H1 (cell line): Measurements from ENCODE around the gene G6PC1. TPM values are rescaled to one million over a fixed set of nuclear protein-coding genes. Genes with fewer than 3 reads are reported as not detected.
A peak's percentile ranks its signal among the peaks of the same experiment; 100 is the strongest.

ENCODE experiments used
- CTCF ChIA-PET: fragments of 300-600 bp; sonication (Branson Sonifier 250); formaldehyde crosslinking; loops from one replicate; lab custom pipeline; 2021; ENCODE audit not compliant: partially characterized antibody; lab: Charles Lee
- POLR2A ChIA-PET: fragments of 300-600 bp; sonication (Branson Sonifier 250); formaldehyde crosslinking; loops from one replicate; lab custom pipeline; 2021; ENCODE audit warnings: inconsistent platforms; ENCODE audit not compliant: partially characterized antibody; lab: Charles Lee
- DNase-seq, 2 experiments: peaks; one replicate each; pipeline versions ENCODE4 v3.0.0 to v3.0.0-alpha.2; 2010 to 2022; ENCODE audit warnings: low spot score in 2 of 2, low read depth in 1 of 2, mixed read lengths in 1 of 2
- FAIRE-seq: peaks from 2 replicates; lab custom pipeline; 2011; peaks lifted over from hg19 to GRCh38; lab: Jason Lieb, UNC
- H2AFZ ChIP-seq: 2 replicates; pipeline ENCODE4 v1.8.1; 2012; ENCODE audit warnings: low read length, inconsistent platforms
- H2AK5ac ChIP-seq: 2 replicates; pipeline ENCODE4 v1.6.1; 2013; ENCODE audit warnings: low read depth, low read length
- H2BK120ac ChIP-seq: replicated peaks from 2 replicates; pipeline ENCODE3; 2013; ENCODE audit warnings: low read depth, low read length, inconsistent platforms
- H2BK12ac ChIP-seq: 2 replicates; pipeline ENCODE4 v1.6.1; 2013; ENCODE audit warnings: low read depth, low read length
- H2BK15ac ChIP-seq: 2 replicates; pipeline ENCODE4 v1.6.1; 2013; ENCODE audit warnings: low read length
- H2BK20ac ChIP-seq: 2 replicates; pipeline ENCODE4 v1.6.1; 2013; ENCODE audit warnings: low read length
- H2BK5ac ChIP-seq: 2 replicates; pipeline ENCODE4 v1.6.1; 2013; ENCODE audit warnings: low read depth, low read length
- H3K14ac ChIP-seq: 2 replicates; pipeline ENCODE4 v1.6.1; 2013; ENCODE audit warnings: inconsistent platforms; ENCODE audit not compliant: insufficient read length
- H3K18ac ChIP-seq: 2 replicates; pipeline ENCODE4 v1.6.1; 2013; ENCODE audit warnings: low read length; ENCODE audit errors: extremely low read depth
- H3K23ac ChIP-seq: 2 replicates; pipeline ENCODE4 v1.6.1; 2013; ENCODE audit warnings: inconsistent platforms; ENCODE audit not compliant: insufficient read length
- H3K23me2 ChIP-seq: 2 replicates; pipeline ENCODE4 v1.6.1; 2013; ENCODE audit warnings: low read depth, low read length
- H3K27ac ChIP-seq: 2 replicates; pipeline ENCODE4 v1.6.1; 2011; ENCODE audit warnings: low read depth, low read length, inconsistent platforms
- H3K27me3 ChIP-seq, 4 experiments: replicated peaks in 1 of 4; 1 replicate in 1 of 4; 2 replicates in 3 of 4; pipeline versions ENCODE4 v1.6.1 to v1.8.1; 2011 to 2013; ENCODE audit warnings: low read length in 3 of 4, mild to moderate bottlenecking in 3 of 4, inconsistent platforms in 2 of 4, mixed read lengths in 2 of 4, moderate library complexity in 1 of 4; ENCODE audit not compliant: control insufficient read depth in 3 of 4, insufficient read depth in 3 of 4; ENCODE audit errors: extremely low read depth in 1 of 4
- H3K36me3 ChIP-seq, 4 experiments: 2 replicates each; pipeline versions ENCODE4 v1.6.1 to v1.8.1; 2011 to 2013; ENCODE audit warnings: mild to moderate bottlenecking in 4 of 4, low read length in 3 of 4, moderate library complexity in 2 of 4, control low read depth in 1 of 4, inconsistent platforms in 1 of 4; ENCODE audit not compliant: insufficient read depth in 4 of 4, control insufficient read depth in 2 of 4
- H3K4ac ChIP-seq: replicated peaks from 2 replicates; pipeline ENCODE3; 2013; ENCODE audit warnings: low read length, low read depth, mixed read lengths, inconsistent platforms; ENCODE audit not compliant: insufficient read length
- H3K4me1 ChIP-seq, 4 experiments: replicated peaks in 1 of 4; 1 replicate in 1 of 4; 2 replicates in 3 of 4; pipeline versions ENCODE4 v1.6.1 to v1.8.1; 2011 to 2013; ENCODE audit warnings: low read length in 3 of 4, inconsistent platforms in 2 of 4, mixed read lengths in 1 of 4; ENCODE audit not compliant: insufficient read depth in 4 of 4, control insufficient read depth in 3 of 4
- H3K4me2 ChIP-seq, 2 experiments: 2 replicates each; pipeline versions ENCODE4 v1.6.1 to v1.8.1; 2011 to 2013; ENCODE audit warnings: low read depth in 2 of 2, low read length in 2 of 2, control low read depth in 1 of 2, inconsistent platforms in 1 of 2, mild to moderate bottlenecking in 1 of 2; ENCODE audit not compliant: insufficient read depth in 1 of 2
- H3K4me3 ChIP-seq, 4 experiments: fragments of 200-600, 300-600 bp in 1 of 4; sonication (generic), shearing (Covaris generic), sonication (Bioruptor Twin) in 1 of 4; 2 replicates each; pipeline versions ENCODE4 v1.5.1 to v1.8.1; 2011 to 2016; ENCODE audit warnings: low read length in 4 of 4, low read depth in 3 of 4, control low read depth in 2 of 4, inconsistent platforms in 2 of 4, mild to moderate bottlenecking in 2 of 4, mixed read lengths in 1 of 4, moderate library complexity in 1 of 4; ENCODE audit not compliant: insufficient read depth in 2 of 4; ENCODE audit errors: extremely low read depth in 1 of 4
- H3K56ac ChIP-seq: replicated peaks from 2 replicates; pipeline ENCODE3; 2013; ENCODE audit warnings: low read depth, mild to moderate bottlenecking, mixed read lengths, low read length, inconsistent platforms; ENCODE audit not compliant: insufficient read length
- H3K79me1 ChIP-seq: 2 replicates; pipeline ENCODE4 v1.6.1; 2013; ENCODE audit warnings: low read depth, low read length, control low read depth
- H3K79me2 ChIP-seq, 2 experiments: 2 replicates each; pipeline versions ENCODE4 v1.6.1 to v1.8.1; 2012 to 2013; ENCODE audit warnings: low read length in 2 of 2, mild to moderate bottlenecking in 2 of 2, inconsistent platforms in 1 of 2; ENCODE audit not compliant: insufficient read depth in 2 of 2, control insufficient read depth in 1 of 2
- H3K9ac ChIP-seq, 4 experiments: replicated peaks in 1 of 4; 1 replicate in 1 of 4; 2 replicates in 3 of 4; pipeline versions ENCODE4 v1.6.1 to v1.8.1; 2011 to 2013; ENCODE audit warnings: low read depth in 3 of 4, low read length in 3 of 4, control low read depth in 2 of 4, mild to moderate bottlenecking in 2 of 4, moderate library complexity in 2 of 4, inconsistent platforms in 1 of 4; ENCODE audit errors: extremely low read depth in 1 of 4
- H3K9me3 ChIP-seq, 2 experiments: 2 replicates each; pipeline versions ENCODE4 v1.6.1 to v1.8.1; 2012 to 2013; ENCODE audit warnings: mild to moderate bottlenecking in 2 of 2, moderate library complexity in 2 of 2, control low read depth in 1 of 2, inconsistent platforms in 1 of 2, low read depth in 1 of 2, low read length in 1 of 2, mixed read lengths in 1 of 2; ENCODE audit not compliant: insufficient read depth in 2 of 2
- H4K20me1 ChIP-seq, 2 experiments: replicated peaks in 1 of 2; 2 replicates each; pipeline versions ENCODE3 to v1.8.1; 2011 to 2013; ENCODE audit warnings: inconsistent platforms in 2 of 2, low read length in 2 of 2, mild to moderate bottlenecking in 1 of 2; ENCODE audit not compliant: insufficient read depth in 2 of 2, control insufficient read depth in 1 of 2
- H4K5ac ChIP-seq: 2 replicates; pipeline ENCODE4 v1.6.1; 2013; ENCODE audit warnings: low read length, low read depth, mixed read lengths, inconsistent platforms; ENCODE audit not compliant: insufficient read length
- H4K8ac ChIP-seq: 2 replicates; pipeline ENCODE4 v1.8.0; 2013; ENCODE audit warnings: mild to moderate bottlenecking, moderate library complexity, low read length, inconsistent platforms; ENCODE audit not compliant: insufficient read depth; ENCODE audit errors: extremely low read depth
- H4K91ac ChIP-seq: replicated peaks from 2 replicates; pipeline ENCODE3; 2013; ENCODE audit warnings: low read length, mixed read lengths, inconsistent platforms; ENCODE audit not compliant: insufficient read length
- ATF2 ChIP-seq: IDR thresholded peaks from 2 replicates; pipeline ENCODE4 v1.6.1; 2012; ENCODE audit warnings: low read length, inconsistent platforms
- BCL11A ChIP-seq, 2 experiments: IDR thresholded peaks; one replicate each; pipeline ENCODE4 v1.6.1; 2011; ENCODE audit warnings: low read depth in 2 of 2, low read length in 2 of 2, mild to moderate bottlenecking in 2 of 2
- CBX5 ChIP-seq: fragments of 300-800, 300-1000 bp; sonication (generic); IDR thresholded peaks from 2 replicates; pipeline ENCODE4 v1.7.1; 2016; ENCODE audit warnings: antibody characterized with exemption, low read length, low read depth
- CHD1 ChIP-seq: IDR thresholded peaks from 2 replicates; pipeline ENCODE4 v1.6.1; 2012; ENCODE audit warnings: low read depth, low read length, improper control_type of control experiment
- CREB1 ChIP-seq: IDR thresholded peaks from 2 replicates; pipeline ENCODE4 v1.6.1; 2012; ENCODE audit warnings: inconsistent platforms
- CTCF ChIP-seq, 3 experiments: IDR thresholded peaks; 1 replicate in 2 of 3; 2 replicates in 1 of 3; pipeline versions ENCODE4 v1.5.1 to v1.6.1; 2011; ENCODE audit warnings: low read length in 3 of 3, mild to moderate bottlenecking in 3 of 3, inconsistent platforms in 2 of 3, low read depth in 1 of 3, moderate library complexity in 1 of 3; ENCODE audit not compliant: insufficient read depth in 1 of 3; ENCODE audit errors: control extremely low read depth in 1 of 3
- NRF1 ChIP-seq: IDR thresholded peaks from 2 replicates; pipeline ENCODE4 v1.6.1; 2011; ENCODE audit warnings: mild to moderate bottlenecking, low read depth, low read length, improper control_type of control experiment
- SIRT6 ChIP-seq: IDR thresholded peaks from one replicate; pipeline ENCODE4 v1.7.1; 2012; ENCODE audit warnings: low read length, inconsistent platforms
- WGBS, 2 experiments: shearing (Covaris generic) in 1 of 2; methylation state at CpG; one replicate each; pipeline versions ENCODE4 v1.1.6 to v1.1.7; 2013 to 2015; ENCODE audit warnings: low lambda C conversion rate in 2 of 2, mixed read lengths in 2 of 2, inconsistent platforms in 1 of 2, low coverage in 1 of 2, missing lambda C conversion rate in 1 of 2; ENCODE audit not compliant: insufficient replicate concordance in 2 of 2, insufficient coverage in 1 of 2, insufficient read length in 1 of 2; ENCODE audit errors: extremely low coverage in 1 of 2, missing lambda C conversion rate in 1 of 2; 5-methylcytosine and 5-hydroxymethylcytosine counted together
- polyA plus RNA-seq, 7 experiments: library from polyadenylated mRNA; depleted of rRNA in 3 of 7; stranded (reverse) in 5 of 7; unstranded in 2 of 7; fragments of >200 nt in 5 of 7; fragments of 200-250 nt in 2 of 7; gene quantifications; 1 replicate in 5 of 7; 2 replicates in 1 of 7; 4 replicates in 1 of 7; pipeline versions ENCODE4 v1.2.1 to v1.2.3, GENCODE V29; 2011 to 2013; ENCODE audit warnings: missing spikeins in 2 of 7, mixed read lengths in 2 of 7
- total RNA-seq: library from RNA; stranded (reverse); fragmentation: NEBNext Ultra II Directional; extraction: Animal tissue kit (Norgen Biotek cat#: 25700); gene quantifications from 2 replicates; pipeline ENCODE4 v1.2.1, GENCODE V29; 2021

Gene G6PC1
- total and polyA plus RNA-seq, 2 of the 8 experiments (the other 6 are each of a cell fraction or from before 2014, with no cell fraction given), result 0.02 TPM; not detected in 1

GRCh38 chr17:42920106-42920900, 19.7 kb downstream of the G6PC1 start:
- no peak overlapping the region for H3K4ac ChIP-seq
- no peak overlapping the region for H3K9ac ChIP-seq
- no peaks in the 10 kb centered on the region for H3K79me2 ChIP-seq
- H3K4me2 ChIP-seq, result no peak overlapping the region
- no peaks in the 10 kb centered on the region for H3K79me1 ChIP-seq
- H2AK5ac ChIP-seq, result no peak overlapping the region
- H3K36me3 ChIP-seq, result no peaks in the 10 kb centered on the region
- no peak overlapping the region for H3K4me3 ChIP-seq
- no peak overlapping the region for H2AFZ ChIP-seq
- H2BK20ac ChIP-seq, result no peak overlapping the region
- ChIA-PET POLR2A (interaction anchor here (2.1 to 3.7 kb wide), 2 partner anchors 9 to 81 kb away, joined by 4 to 11 read pairs; no protein-coding TSS in a partner anchor), CTCF (interaction anchor here (0.6 to 3.7 kb wide), 11 partner anchors 9 to 98 kb away, joined by 3 to 18 read pairs (median 4); no protein-coding TSS in a partner anchor)
- DNase-seq (no peak), FAIRE-seq (no peak)
- H3K9me3 ChIP-seq, result no peaks in the 10 kb centered on the region
- H3K23ac ChIP-seq, result no peak overlapping the region
- H2BK12ac ChIP-seq, result 0 out of 2 replicates have a peak overlapping the region, but pooled peaks have one; percentile 11
- no peak overlapping the region for H2BK15ac ChIP-seq
- H2BK120ac ChIP-seq, result no peak overlapping the region
- H4K5ac ChIP-seq, result no peak overlapping the region
- no peak overlapping the region for H3K27ac ChIP-seq
- H4K20me1 ChIP-seq, result no peaks in the 10 kb centered on the region
- H3K27me3 ChIP-seq, result no peaks in the 10 kb centered on the region
- no peak overlapping the region for H2BK5ac ChIP-seq
- no peak overlapping the region for H3K56ac ChIP-seq
- H4K91ac ChIP-seq, result no peak overlapping the region
- H4K8ac ChIP-seq, result no peak overlapping the region
- WGBS, 2 experiments, result 86% methylated on average over 10 of the region's 10 CpGs; no CpG with 5 or more reads in 1 of the 2 experiments
- peaks cover 0 to 12% (median 0%) of the 10 kb centered on the region in 4 experiments; a peak in 2 of 7 replicates for H3K4me1 ChIP-seq
- H3K18ac ChIP-seq, result no peak overlapping the region
- no peaks in the 10 kb centered on the region for H3K23me2 ChIP-seq
- no peak overlapping the region for H3K14ac ChIP-seq
- TF ChIP-seq CTCF (IDR thresholded peaks at IDR 0.05; ENCODE audit: control extremely low read depth in 1 of 3, insufficient read depth in 1 of 3, low read depth in 1 of 3, low read length in 3 of 3) (no peak), CHD1 (no peak), BCL11A (IDR thresholded peaks at IDR 0.05; ENCODE audit: low read depth in 2 of 2, low read length in 2 of 2) (no peak), NRF1 (no peak), ATF2 (no peak), CREB1 (no peak), CBX5 (no peak), SIRT6 (no peak)
